Endodermal cell (in vitro differentiated cells): ENCODE data around the gene MRPS18A. TPM values are rescaled to one million over a fixed set of nuclear protein-coding genes. Genes with fewer than 3 reads are reported as not detected.

Source experiments
- DNase-seq: peaks from one replicate; pipeline ENCODE4 v3.0.0-alpha.2; 2017
- H3K27ac ChIP-seq: 2 replicates; pipeline ENCODE4 v1.5.1; 2013; ENCODE audit warnings: mild to moderate bottlenecking, low read depth, low read length, moderate library complexity
- H3K27me3 ChIP-seq: 2 replicates; pipeline ENCODE4 v1.6.1; 2013; ENCODE audit warnings: mild to moderate bottlenecking, low read length, moderate library complexity; ENCODE audit not compliant: insufficient read depth, control insufficient read depth, poor library complexity, severe bottlenecking
- H3K36me3 ChIP-seq: 2 replicates; pipeline ENCODE4 v1.7.0; 2013; ENCODE audit warnings: mild to moderate bottlenecking, low read length, moderate library complexity; ENCODE audit not compliant: control insufficient read depth, insufficient read depth
- H3K4me1 ChIP-seq: one replicate; pipeline ENCODE4 v1.7.0; 2013; ENCODE audit warnings: low read length; ENCODE audit not compliant: control insufficient read depth, insufficient read depth
- H3K4me3 ChIP-seq: 2 replicates; pipeline ENCODE4 v1.5.1; 2013; ENCODE audit warnings: mild to moderate bottlenecking, low read length, moderate library complexity
- H3K9ac ChIP-seq: 2 replicates; pipeline ENCODE4 v1.6.1; 2013; ENCODE audit warnings: mild to moderate bottlenecking, low read length, moderate library complexity; ENCODE audit not compliant: poor library complexity, severe bottlenecking; ENCODE audit errors: extremely low read depth
- H3K9me3 ChIP-seq: 2 replicates; pipeline ENCODE4 v1.6.1; 2013; ENCODE audit warnings: mild to moderate bottlenecking, low read length, moderate library complexity; ENCODE audit not compliant: control insufficient read depth
- H3K27ac Mint-ChIP-seq: 2 replicates; pipeline ENCODE4 v1.8.0; 2020; ENCODE audit warnings: mixed read lengths
- H3K27me3 Mint-ChIP-seq: 2 replicates; pipeline ENCODE4 v1.8.0; 2021; ENCODE audit warnings: mild to moderate bottlenecking, mixed read lengths; ENCODE audit not compliant: insufficient read depth
- H3K36me3 Mint-ChIP-seq: 2 replicates; pipeline ENCODE4 v1.8.0; 2020; ENCODE audit warnings: low read depth, mixed read lengths
- H3K4me1 Mint-ChIP-seq: 2 replicates; pipeline ENCODE4 v1.8.0; 2020; ENCODE audit warnings: mixed read lengths
- H3K4me3 Mint-ChIP-seq: 2 replicates; pipeline ENCODE4 v1.8.0; 2020; ENCODE audit warnings: mild to moderate bottlenecking, moderate library complexity, mixed read lengths
- H3K9me3 Mint-ChIP-seq: 2 replicates; pipeline ENCODE4 v1.8.0; 2020; ENCODE audit warnings: mild to moderate bottlenecking, mixed read lengths
- WGBS, 2 experiments: methylation state at CpG; one replicate each; pipeline versions ENCODE4 v1.1.5 to v1.1.7; 2013; ENCODE audit warnings: missing lambda C conversion rate in 2 of 2, mixed read lengths in 1 of 2; ENCODE audit not compliant: insufficient coverage in 1 of 2, insufficient read length in 1 of 2; 5-methylcytosine and 5-hydroxymethylcytosine counted together
- total RNA-seq, 2 donors: library from RNA; stranded (reverse); fragmentation: NEBNext Ultra II Directional in 1 of 2; extraction: Animal tissue kit (Norgen Biotek cat#: 25700) in 1 of 2; gene quantifications; 2 replicates in 1 of 2; 3 replicates in 1 of 2; pipeline ENCODE4 v1.2.1, GENCODE V29; 2021
- TF ChIP-seq, protein P1 (sequence below): fragments of 200-600 bp; sonication (generic); conservative IDR thresholded peaks from 2 replicates; pipeline ENCODE4 v1.5.0; 2021; ENCODE audit warnings: antibody characterized with exemption, mild to moderate bottlenecking

MRPS18A gene
- total RNA-seq, 2 donors from 2014 or later, result 53.6 to 58.8 TPM

DNA sequence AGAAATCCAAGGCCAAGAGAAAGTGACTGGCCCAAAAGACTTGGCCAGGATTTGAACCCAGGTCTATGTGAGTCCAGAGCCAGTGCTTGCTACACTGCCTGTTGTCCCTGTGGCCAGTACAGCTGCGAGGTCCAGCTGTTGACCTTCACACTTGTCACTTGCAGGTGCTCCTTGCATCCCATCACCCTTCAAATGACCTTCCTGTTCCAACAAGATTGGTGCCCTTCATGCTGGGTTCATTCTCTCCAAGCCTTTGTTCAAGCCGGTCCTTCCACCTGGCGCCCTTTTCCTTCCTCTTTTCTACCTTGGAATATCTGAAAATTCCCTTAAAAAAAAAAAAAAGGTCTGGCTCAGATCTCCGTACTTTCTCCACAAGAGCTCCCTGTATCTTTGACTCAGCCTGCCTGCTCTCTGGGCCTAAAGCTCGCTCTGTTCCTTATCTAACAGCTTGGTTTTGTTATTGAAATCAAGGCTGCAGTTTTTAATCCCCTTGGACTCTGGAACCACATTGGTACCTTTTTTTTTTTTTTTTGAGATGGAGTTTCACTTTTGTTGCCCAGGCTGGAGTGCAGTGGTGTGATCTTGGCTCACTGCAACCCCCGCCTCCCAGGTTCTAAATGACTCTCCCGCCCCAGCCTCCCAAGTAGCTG is 22.2 kb upstream of the MRPS18A start:
- TF ChIP-seq, protein P1, sequence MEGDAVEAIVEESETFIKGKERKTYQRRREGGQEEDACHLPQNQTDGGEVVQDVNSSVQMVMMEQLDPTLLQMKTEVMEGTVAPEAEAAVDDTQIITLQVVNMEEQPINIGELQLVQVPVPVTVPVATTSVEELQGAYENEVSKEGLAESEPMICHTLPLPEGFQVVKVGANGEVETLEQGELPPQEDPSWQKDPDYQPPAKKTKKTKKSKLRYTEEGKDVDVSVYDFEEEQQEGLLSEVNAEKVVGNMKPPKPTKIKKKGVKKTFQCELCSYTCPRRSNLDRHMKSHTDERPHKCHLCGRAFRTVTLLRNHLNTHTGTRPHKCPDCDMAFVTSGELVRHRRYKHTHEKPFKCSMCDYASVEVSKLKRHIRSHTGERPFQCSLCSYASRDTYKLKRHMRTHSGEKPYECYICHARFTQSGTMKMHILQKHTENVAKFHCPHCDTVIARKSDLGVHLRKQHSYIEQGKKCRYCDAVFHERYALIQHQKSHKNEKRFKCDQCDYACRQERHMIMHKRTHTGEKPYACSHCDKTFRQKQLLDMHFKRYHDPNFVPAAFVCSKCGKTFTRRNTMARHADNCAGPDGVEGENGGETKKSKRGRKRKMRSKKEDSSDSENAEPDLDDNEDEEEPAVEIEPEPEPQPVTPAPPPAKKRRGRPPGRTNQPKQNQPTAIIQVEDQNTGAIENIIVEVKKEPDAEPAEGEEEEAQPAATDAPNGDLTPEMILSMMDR, result no peak
- Histone ChIP-seq H3K4me1 (peaks cover 27% of the 10 kb centered on the region), H3K9me3 (no peaks in the 10 kb centered on the region), H3K27ac (no peak overlapping the region), H3K4me3 (no peak overlapping the region), H3K27me3 (no peaks in the 10 kb centered on the region), H3K36me3 (no peaks in the 10 kb centered on the region), H3K9ac (no peak overlapping the region)
- Mint-ChIP-seq H3K27ac (no peak overlapping the region), H3K4me1 (peaks cover 61% of the 10 kb centered on the region), H3K4me3 (no peak overlapping the region), H3K9me3 (peaks cover 1% of the 10 kb centered on the region), H3K36me3 (no peaks in the 10 kb centered on the region), H3K27me3 (no peaks in the 10 kb centered on the region)
- peak; percentile 32 for DNase-seq
- WGBS, 2 experiments, result 80 to 86% methylated on average over 6 to 7 of the region's 7 CpGs

- Mint-ChIP-seq H3K36me3 (no peaks in the 10 kb centered on the region), H3K9me3 (peaks cover 1% of the 10 kb centered on the region), H3K4me1 (peaks cover 59% of the 10 kb centered on the region), H3K27ac (no peak overlapping the region), H3K27me3 (no peaks in the 10 kb centered on the region), H3K4me3 (no peak overlapping the region)
- no peak overlapping the region for H3K4me3 ChIP-seq
- TF ChIP-seq, protein P1, result no peak
- no peak overlapping the region for H3K27ac ChIP-seq
- peak; percentile 37 for DNase-seq
- no peaks in the 10 kb centered on the region for H3K9me3 ChIP-seq
- 96 to 100% methylated on average over 4 to 5 of the region's 5 CpGs for WGBS, 2 experiments
- no peaks in the 10 kb centered on the region for H3K27me3 ChIP-seq
- H3K36me3 ChIP-seq, result no peaks in the 10 kb centered on the region
- H3K9ac ChIP-seq, result no peak overlapping the region
- H3K4me1 ChIP-seq, result peaks cover 27% of the 10 kb centered on the region
Measured at GRCh38 chr6:43708860-43709653, 21.5 kb upstream of the MRPS18A start.

GRCh38 chr6:43707767-43708166 is 20.2 kb upstream of the MRPS18A start:
- no peaks in the 10 kb centered on the region for H3K9me3 ChIP-seq
- peak overlapping the region; percentile 52 for H3K9ac ChIP-seq
- peak overlapping the region; percentile 33 for H3K4me3 Mint-ChIP-seq
- no peaks in the 10 kb centered on the region for H3K27me3 Mint-ChIP-seq
- no peak overlapping the region for H3K4me3 ChIP-seq
- 20 to 38% methylated on average over 1 of the region's 1 CpG for WGBS, 2 experiments
- no peaks in the 10 kb centered on the region for H3K36me3 Mint-ChIP-seq
- H3K27ac ChIP-seq, result peak overlapping the region; percentile 42
- peak overlapping the region; percentile 96 for H3K27ac Mint-ChIP-seq
- peak; percentile 87 for DNase-seq
- TF ChIP-seq, protein P1, result no peak
- H3K36me3 ChIP-seq, result no peaks in the 10 kb centered on the region
- peaks cover 66% of the 10 kb centered on the region for H3K4me1 Mint-ChIP-seq
- no peaks in the 10 kb centered on the region for H3K27me3 ChIP-seq
- H3K9me3 Mint-ChIP-seq, result peaks cover 1% of the 10 kb centered on the region
- H3K4me1 ChIP-seq, result peaks cover 35% of the 10 kb centered on the region
